ENCODE measurements around the gene HACL1.
"Not testable (repeated sequence)": the region's sequence is repeated elsewhere in the genome, so short reads cannot be mapped to it uniquely, and the experiment has no call there.

HACL1 gene

DNA sequence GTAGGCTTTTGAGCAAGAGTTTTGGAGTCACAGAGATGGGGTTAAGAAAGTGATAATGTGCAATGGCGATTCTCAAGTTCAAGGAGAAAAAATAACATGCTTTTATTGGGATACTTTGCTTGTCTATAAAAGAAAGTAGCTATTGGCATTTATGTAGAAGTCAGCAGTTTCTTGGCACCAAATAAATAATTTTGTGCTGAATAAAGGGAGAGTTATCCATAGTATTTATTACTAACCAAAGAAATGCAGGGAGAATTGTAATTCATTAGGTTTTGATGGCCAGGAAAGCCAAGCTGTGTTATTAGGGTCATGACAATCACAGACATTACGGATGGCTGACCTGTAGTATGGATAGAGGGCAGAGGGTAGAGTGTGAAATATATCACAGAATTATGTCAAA, 33.3 kb upstream of the HACL1 start:
- Mint-ChIP-seq H3K4me3 (no peak overlapping the region), H3K27ac (no peak overlapping the region), H3K4me1 (ENCODE audit: low read depth) (peaks cover 26% of the 10 kb centered on the region), H3K9me3 (no peaks in the 10 kb centered on the region), H3K27me3 (no peaks in the 10 kb centered on the region), H3K36me3 (ENCODE audit: low read depth) (peaks cover 11% of the 10 kb centered on the region)
- intact Hi-C loops (cut with micrococcal nuclease): no loop called here

DNA sequence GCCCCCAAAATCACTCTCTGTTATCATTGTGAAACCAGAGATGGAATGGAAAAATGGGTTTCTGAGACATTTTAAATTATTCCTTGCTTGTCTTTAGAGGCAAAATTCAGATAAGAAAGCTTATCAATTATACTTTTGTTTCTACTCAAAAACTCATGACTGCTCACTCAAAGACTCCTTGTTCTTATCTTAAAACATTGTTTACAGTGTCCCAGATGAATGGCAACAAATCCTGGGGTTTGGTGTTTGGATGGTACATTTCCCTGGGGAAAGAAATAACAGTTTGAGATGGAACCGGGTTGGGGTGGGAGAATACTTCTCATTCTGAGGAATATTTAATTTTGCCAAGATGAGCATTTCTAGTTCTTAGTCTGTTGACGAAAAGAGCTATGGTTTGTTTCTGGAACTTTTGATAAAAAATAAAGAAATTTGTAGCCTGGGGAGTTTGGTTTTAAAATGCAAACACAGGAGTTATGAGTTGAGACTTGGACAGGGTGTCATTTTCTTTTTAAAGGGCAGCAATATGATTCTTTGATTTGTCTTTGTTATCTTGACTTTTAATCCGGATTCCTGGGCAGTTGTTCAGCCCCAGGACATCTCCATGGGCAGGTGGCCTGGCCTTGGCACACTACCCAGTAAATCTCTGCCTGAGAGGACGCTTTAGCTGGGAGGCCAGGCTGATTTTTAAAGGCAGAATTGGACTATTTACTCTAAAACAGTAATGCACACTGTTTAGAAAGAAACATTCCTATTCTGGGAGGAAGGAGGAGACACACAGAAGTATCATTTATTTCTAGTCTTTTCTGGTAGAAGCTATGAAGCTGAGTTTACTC, 32.6 kb upstream of the HACL1 start:
- Mint-ChIP-seq H3K4me3 (no peak overlapping the region), H3K4me1 (ENCODE audit: low read depth) (peaks cover 26% of the 10 kb centered on the region), H3K9me3 (no peaks in the 10 kb centered on the region), H3K27me3 (no peaks in the 10 kb centered on the region), H3K36me3 (ENCODE audit: low read depth) (peaks cover 11% of the 10 kb centered on the region), H3K27ac (no peak overlapping the region)
- intact Hi-C loops (cut with micrococcal nuclease): no loop called here

DNA sequence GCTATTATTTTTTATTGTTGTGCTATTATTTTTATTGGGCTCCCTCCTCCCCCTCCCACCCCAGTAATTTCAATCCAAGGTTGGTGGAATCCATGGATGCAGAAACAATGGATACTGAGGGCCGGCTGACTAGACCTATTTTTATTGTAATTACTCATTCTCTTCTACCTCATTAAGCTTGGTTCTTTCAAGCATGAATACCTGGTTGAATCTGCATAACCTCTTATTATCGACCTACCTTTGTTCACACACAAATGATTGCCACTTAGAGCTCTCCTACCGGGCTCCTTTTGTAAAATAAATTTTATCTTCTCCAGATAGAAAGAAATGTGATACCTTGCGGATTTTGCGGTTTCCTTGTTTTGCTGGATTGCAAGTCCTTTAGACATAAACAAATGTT, 31.8 kb upstream of the HACL1 start:
- Mint-ChIP-seq H3K4me3 (no peak overlapping the region), H3K36me3 (ENCODE audit: low read depth) (peaks cover 11% of the 10 kb centered on the region), H3K4me1 (ENCODE audit: low read depth) (peaks cover 26% of the 10 kb centered on the region), H3K9me3 (no peaks in the 10 kb centered on the region), H3K27me3 (no peaks in the 10 kb centered on the region), H3K27ac (no peak overlapping the region)
- intact Hi-C loops (cut with micrococcal nuclease): no loop called here

DNA sequence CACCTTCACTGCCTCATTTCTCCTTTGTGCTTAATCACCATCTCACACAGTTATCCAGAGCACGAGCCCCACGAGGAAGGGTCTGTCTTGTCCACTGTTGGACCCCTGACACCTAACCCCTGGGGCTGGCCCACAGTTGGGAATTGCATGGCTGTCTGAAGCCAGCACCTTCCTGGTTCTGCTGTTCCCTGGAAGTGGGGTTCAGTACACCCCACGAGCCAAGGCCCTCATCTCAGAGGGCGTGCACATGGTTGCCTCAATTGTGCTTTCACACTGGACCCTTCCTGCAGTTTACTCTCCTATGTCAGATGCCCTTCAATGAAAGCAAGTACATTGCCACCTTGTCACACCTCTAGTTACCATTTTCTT, 30.8 kb upstream of the HACL1 start:
- Mint-ChIP-seq H3K27me3 (no peaks in the 10 kb centered on the region), H3K27ac (no peak overlapping the region), H3K36me3 (ENCODE audit: low read depth) (peaks cover 3% of the 10 kb centered on the region), H3K4me1 (ENCODE audit: low read depth) (peaks cover 18% of the 10 kb centered on the region), H3K4me3 (no peak overlapping the region), H3K9me3 (no peaks in the 10 kb centered on the region)
- intact Hi-C loops (cut with micrococcal nuclease): no loop called here

DNA sequence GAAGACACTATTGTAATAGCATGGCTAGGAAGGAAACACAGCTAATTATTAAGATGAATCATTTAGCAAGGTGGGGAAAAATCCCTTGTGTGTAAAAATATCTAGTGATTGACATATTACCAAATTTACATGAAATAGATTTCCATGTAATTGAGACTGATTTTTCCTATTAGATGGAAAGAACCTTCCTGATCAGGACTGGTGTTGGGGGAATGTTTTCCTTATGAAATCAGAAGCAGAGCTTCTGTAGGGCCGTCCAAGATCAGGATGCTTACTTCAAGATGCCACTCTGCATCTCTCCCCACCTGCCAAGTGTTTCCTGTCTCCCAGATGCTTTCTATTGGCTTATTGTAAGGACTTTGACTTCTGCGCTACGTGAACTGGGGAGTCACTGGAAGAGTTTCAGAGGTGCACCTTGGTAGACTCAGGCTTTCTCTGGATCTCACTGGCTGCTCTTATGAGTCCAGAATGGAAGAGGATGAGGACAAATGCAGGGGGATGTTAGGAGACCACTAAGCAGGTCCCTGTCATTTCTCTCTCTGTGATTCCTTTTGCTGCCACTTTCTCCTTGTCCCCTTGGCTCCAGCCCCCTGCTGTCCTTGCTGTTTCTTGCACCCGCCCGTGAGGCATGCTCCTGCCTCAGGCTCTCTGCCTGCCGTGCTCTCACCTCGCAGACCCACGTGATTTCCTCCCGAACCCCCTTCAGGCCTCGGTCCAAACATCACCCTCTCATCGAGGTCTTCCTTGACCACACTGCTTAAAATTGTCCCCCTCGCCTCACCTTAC, 30.2 kb upstream of the HACL1 start:
- intact Hi-C loops (cut with micrococcal nuclease): no loop called here
- no peaks in the 10 kb centered on the region for H3K36me3 Mint-ChIP-seq (ENCODE audit: low read depth)
- no peaks in the 10 kb centered on the region for H3K9me3 Mint-ChIP-seq
- no peak overlapping the region for H3K27ac Mint-ChIP-seq
- H3K4me3 Mint-ChIP-seq: no peak overlapping the region
- no peaks in the 10 kb centered on the region for H3K27me3 Mint-ChIP-seq
- peaks cover 14% of the 10 kb centered on the region for H3K4me1 Mint-ChIP-seq (ENCODE audit: low read depth)

DNA sequence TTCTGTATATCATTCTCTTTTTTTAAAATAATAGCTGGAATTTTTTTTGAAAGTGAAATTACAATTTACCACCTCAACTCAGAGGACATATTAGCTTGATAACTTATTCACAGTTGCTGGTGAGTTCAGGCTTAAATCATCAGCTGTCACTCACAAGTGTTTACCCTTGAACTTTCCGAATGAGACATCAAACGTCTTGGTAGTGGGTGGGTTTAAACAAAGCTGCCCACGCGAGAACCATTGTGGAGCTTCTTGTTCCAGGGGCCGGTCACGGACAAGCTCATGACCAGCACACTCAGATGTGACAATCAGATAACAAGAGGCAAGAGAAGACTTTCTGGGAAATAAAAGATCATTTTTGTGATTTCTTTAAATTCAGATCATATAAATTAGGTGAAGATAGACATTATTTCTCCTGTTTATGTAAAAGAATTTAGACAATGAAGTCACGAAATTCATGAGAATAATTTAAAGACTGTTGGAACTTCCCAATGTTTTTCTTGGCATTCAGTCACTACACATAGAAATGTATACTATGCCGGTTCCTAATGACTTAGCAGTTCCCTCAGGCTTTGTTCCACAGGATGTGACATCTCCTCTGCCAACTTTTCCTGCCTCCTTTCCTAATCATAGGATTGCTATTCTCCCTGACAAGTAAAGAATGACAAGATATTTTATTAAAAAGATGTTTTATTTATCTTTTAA, 29.4 kb upstream of the HACL1 start:
- Mint-ChIP-seq H3K9me3 (no peaks in the 10 kb centered on the region), H3K36me3 (ENCODE audit: low read depth) (no peaks in the 10 kb centered on the region), H3K4me3 (no peak overlapping the region), H3K4me1 (ENCODE audit: low read depth) (peaks cover 7% of the 10 kb centered on the region), H3K27me3 (no peaks in the 10 kb centered on the region), H3K27ac (no peak overlapping the region)
- intact Hi-C loops (cut with micrococcal nuclease): loop anchor here (1.0 kb wide), 1 partner anchor 182 kb away; no protein-coding TSS in a partner anchor

DNA sequence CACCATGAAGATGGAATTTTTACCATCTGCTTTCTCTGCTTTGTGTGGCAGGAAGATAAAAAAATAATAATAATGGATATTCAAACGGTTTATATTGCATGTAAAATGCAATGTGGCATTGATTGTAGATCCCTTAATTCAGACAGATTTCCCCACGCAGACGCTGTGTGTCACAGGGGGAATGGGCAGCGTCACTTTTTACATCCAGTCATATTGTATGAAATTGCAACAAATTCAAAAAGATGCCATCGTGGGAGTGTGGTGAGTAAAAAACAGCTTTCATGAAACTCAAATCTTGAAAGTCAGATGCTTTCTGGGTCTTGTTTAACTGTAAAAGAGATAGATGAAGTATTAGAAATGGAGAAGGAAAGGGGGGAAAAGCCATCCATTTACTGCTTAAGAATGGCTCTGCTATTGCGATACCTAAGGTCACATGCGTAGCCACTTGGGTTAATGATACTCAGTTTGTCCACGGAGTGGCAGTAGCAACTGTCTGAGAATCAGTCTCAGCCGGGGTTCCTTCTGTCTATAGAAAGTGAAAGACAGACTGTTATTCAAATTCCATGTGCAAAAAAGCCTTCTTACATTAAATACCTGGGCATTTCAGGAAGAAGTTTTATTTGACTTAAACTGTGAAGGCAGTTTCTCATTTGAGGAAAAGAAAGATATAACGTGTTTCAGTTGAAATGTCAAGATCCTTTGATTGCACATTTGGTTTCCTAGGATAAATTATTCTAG, 28.7 kb upstream of the HACL1 start:
- Mint-ChIP-seq H3K9me3 (no peaks in the 10 kb centered on the region), H3K36me3 (ENCODE audit: low read depth) (no peaks in the 10 kb centered on the region), H3K4me1 (ENCODE audit: low read depth) (peaks cover 5% of the 10 kb centered on the region), H3K27ac (no peak overlapping the region), H3K27me3 (no peaks in the 10 kb centered on the region), H3K4me3 (no peak overlapping the region)
- intact Hi-C loops (cut with micrococcal nuclease): loop anchor here (1.0 kb wide), 1 partner anchor 182 kb away; no protein-coding TSS in a partner anchor

DNA sequence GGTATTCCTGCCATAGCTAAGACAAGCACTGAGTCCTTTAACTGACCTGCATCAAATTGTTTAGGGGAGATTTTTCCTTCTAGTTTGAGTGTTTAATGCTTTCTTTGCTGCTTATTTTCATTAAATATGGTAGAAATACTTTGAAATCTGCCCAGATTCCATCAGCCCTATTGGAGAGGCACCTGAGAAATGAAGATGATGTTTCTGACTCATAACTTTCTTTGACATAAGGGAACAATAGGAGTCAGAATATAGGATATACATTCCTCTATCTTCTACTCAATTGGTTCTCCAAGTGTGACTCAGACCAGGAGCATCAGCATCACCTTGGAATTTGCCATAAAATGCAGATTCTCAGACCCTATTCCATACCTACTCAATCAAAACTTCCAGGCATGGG, 27.6 kb upstream of the HACL1 start:
- H3K4me1 Mint-ChIP-seq (ENCODE audit: low read depth): peaks cover 5% of the 10 kb centered on the region
- no peaks in the 10 kb centered on the region for H3K36me3 Mint-ChIP-seq (ENCODE audit: low read depth)
- no peak overlapping the region for H3K4me3 Mint-ChIP-seq
- no peak overlapping the region for H3K27ac Mint-ChIP-seq
- intact Hi-C loops (cut with micrococcal nuclease): no loop called here
- no peaks in the 10 kb centered on the region for H3K27me3 Mint-ChIP-seq
- peaks cover 1% of the 10 kb centered on the region for H3K9me3 Mint-ChIP-seq

DNA sequence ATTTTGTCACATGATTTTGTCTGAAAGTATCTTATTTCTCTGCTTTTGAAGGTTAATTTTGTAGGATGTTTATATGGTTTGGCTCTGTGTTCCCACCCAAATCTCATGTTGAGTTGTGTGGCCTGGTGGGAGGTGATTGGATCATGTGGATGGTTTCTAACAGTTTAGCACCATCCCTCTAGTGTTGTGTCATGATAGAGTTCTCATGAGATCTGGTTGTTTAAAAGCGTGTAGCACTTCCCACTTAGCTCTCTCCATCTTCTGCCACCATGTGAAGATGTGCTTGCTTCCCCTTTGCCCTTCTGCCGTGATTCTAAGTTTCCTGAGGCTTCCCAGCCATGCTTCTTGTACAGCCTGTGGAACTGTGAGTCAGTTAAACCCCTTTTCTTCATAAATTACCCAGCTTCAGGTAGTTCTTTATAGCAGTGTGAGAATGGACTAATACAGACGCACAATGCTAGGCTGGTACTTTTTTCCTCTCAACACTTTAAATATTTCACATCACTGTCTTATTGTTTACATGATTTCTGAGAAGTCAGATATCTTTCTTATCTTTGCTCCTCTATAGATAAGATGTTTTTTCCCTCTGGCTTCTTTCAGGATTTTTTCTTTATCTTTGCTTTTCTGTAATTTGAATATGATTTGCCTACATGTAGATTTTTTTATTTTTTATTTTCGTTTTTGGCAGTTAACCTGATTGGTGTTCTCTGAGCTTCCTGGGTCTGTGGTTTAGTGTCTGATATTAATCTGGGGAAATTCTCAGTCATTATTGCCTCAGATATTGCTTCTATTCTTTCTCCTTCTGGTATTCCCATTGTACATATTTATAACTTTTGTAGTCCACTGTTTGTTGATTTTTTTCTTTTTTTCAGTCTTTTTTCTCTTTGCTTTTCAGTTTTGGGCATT, 22.4 kb upstream of the HACL1 start:
- Mint-ChIP-seq H3K27me3 (no peaks in the 10 kb centered on the region), H3K36me3 (ENCODE audit: low read depth) (peaks cover 30% of the 10 kb centered on the region), H3K27ac (no peak overlapping the region), H3K9me3 (peaks cover 49% of the 10 kb centered on the region), H3K4me3 (no peak overlapping the region), H3K4me1 (ENCODE audit: low read depth) (peaks cover 4% of the 10 kb centered on the region)
- intact Hi-C loops (cut with micrococcal nuclease): no loop called here

DNA sequence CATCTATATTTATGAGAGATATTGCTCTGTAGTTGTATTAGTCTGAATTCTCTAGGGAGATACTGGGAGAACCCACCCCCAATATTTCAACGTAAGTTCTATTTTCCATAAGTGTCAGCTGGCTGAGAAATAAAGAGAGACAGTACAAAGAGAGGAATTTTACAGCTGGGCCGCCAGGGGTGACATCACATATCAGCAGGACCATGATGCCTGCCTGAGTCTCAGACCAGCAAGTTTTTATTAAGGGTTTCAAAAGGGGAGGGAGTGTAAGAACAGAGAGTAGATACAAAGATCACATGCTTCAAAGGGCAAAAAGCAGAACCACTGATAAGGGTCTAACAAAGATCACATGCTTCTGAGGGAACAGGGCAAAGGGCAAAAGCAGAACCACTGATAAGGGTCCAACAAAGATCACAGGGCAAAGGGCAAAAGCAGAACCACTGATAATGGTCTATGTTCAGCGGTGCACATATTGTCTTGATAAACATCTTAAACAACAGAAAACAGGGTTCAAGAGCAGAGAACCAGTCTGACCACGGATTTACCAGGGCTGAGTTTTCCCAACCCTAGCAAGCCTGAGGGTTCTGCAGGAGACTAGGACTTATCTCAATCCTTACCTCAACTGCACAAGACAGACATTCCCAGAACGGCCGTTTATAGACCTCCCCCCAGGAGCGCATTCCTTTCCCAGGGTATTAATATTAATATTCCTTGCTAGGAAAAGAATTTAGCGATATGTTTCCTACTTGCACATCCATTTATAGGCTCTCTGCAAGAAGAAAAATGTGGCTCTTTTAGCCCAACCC, 18.5 kb upstream of the HACL1 start:
- H3K36me3 Mint-ChIP-seq (ENCODE audit: low read depth): peaks cover 30% of the 10 kb centered on the region
- H3K27ac Mint-ChIP-seq; H3K27me3 Mint-ChIP-seq; H3K4me3 Mint-ChIP-seq; intact Hi-C loops (cut with micrococcal nuclease); H3K4me1 Mint-ChIP-seq (ENCODE audit: low read depth): not testable (repeated sequence)
- peaks cover 52% of the 10 kb centered on the region for H3K9me3 Mint-ChIP-seq

DNA sequence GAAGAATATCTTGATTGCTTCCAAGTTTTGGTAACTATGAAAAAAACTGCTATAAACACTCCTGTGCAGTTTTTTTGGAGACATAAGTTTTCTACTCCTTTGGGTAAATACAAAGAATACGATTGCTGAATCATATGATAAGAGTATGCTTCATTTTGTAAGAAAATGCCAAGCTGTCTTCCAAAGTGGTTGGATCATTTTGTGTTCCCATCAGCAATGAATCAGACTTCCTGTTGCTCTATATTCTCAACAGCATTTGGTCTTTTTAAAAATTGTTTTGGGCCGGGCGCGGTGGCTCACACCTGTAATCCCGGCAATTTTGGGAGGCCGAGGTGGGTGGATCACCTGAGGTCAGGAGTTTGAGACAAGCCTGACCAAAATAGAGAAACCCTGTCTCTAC, 14.7 kb upstream of the HACL1 start:
- Mint-ChIP-seq H3K9me3 (peaks cover 26% of the 10 kb centered on the region), H3K27ac (no peak overlapping the region), H3K27me3 (no peaks in the 10 kb centered on the region), H3K4me1 (ENCODE audit: low read depth) (peaks cover 4% of the 10 kb centered on the region), H3K36me3 (ENCODE audit: low read depth) (peaks cover 20% of the 10 kb centered on the region), H3K4me3 (no peak overlapping the region)
- intact Hi-C loops (cut with micrococcal nuclease): no loop called here

DNA sequence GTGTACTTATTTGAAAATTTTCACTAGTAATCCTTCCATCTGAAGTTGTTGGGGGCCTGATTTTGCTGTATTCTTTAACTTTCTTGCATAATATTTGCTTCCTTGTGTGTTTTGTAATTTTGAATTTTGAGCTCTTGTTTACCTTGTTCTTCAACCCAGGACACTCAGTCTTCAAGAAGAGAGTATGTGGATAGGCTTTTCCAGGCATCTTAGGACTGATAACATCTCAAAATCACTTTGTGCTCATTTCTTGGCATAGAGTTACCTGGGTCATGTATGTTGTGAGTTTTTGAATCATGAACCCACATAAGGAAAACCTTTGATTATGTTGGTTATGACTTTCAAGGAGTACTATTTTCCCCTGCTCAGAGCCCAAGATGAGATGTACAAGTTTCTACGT, 13.6 kb upstream of the HACL1 start:
- Mint-ChIP-seq H3K27ac (no peak overlapping the region), H3K36me3 (ENCODE audit: low read depth) (peaks cover 9% of the 10 kb centered on the region), H3K27me3 (no peaks in the 10 kb centered on the region), H3K9me3 (peaks cover 15% of the 10 kb centered on the region), H3K4me3 (no peak overlapping the region), H3K4me1 (ENCODE audit: low read depth) (peaks cover 4% of the 10 kb centered on the region)
- intact Hi-C loops (cut with micrococcal nuclease): no loop called here

Measured in dendritic cell treated with granulocyte-macrophage colony-stimulating factor and Interleukin-4, amounts not matched to agents 40 ng/mL and 50 ng/mL, for 4 days (primary cell).